Activated CD8-positive, alpha-beta memory T cell treated with anti-CD3 and anti-CD28 coated beads for 36 hours (primary cell): ENCODE results near the gene ISY1. TPM values are rescaled to one million over a fixed set of nuclear protein-coding genes. Genes with fewer than 3 reads are reported as not detected.
"Not testable (repeated sequence)": the region's sequence is repeated elsewhere in the genome, so short reads cannot be mapped to it uniquely, and the experiment has no call there.

Experiments
- CTCF ChIA-PET: fragments of 350-600 bp; sonication (Branson Sonifier 250); formaldehyde crosslinking; loops from one replicate; lab custom pipeline; 2021; ENCODE audit warnings: antibody characterized with exemption; lab: Charles Lee
- POLR2A ChIA-PET: fragments of 350-600 bp; sonication (Branson Sonifier 250); formaldehyde crosslinking; loops from one replicate; lab custom pipeline; 2021; ENCODE audit warnings: antibody characterized with exemption; lab: Charles Lee
- total RNA-seq, 2 experiments: library from RNA; stranded (reverse); gene quantifications; one replicate each; pipeline ENCODE4 v1.2.3, GENCODE V29; 2021

The ISY1 gene
- total RNA-seq = 10 to 100 TPM; 80.1 to 89.7 TPM

- CTCF ChIA-PET = interaction anchor here (0.5 to 2.8 kb wide), 8 partner anchors 16 to 107 kb away, joined by 3 to 11 read pairs (median 3); partner anchors contain the start of gene RAB43
- POLR2A ChIA-PET = interaction anchor here (0.6 to 2.2 kb wide), 6 partner anchors 17 to 155 kb away, joined by 3 to 13 read pairs (median 3); partner anchors contain the start of gene CNBP
Observed at GRCh38 chr3:129160891-129161859, at the start of gene ISY1. TSS of gene ISY1 (minus strand) at chr3:129161063. CDS start at chr3:129160975, 88 bp downstream.

GRCh38 chr3:129207479-129207878 lies 46.6 kb upstream of the ISY1 start:
- POLR2A ChIA-PET = no interaction called here
- CTCF ChIA-PET = no interaction called here

GRCh38 chr3:129205109-129205832 lies 44.4 kb upstream of the ISY1 start:
- ChIA-PET POLR2A (no interaction called here), CTCF (no interaction called here)

- POLR2A ChIA-PET = no interaction called here
- CTCF ChIA-PET = interaction anchor here (0.6 kb wide), 1 partner anchor 224 kb away, joined by 3 read pairs; no protein-coding TSS in a partner anchor
Observed at GRCh38 chr3:129204473-129204872, 43.6 kb upstream of the ISY1 start.

GRCh38 chr3:129199366-129199765 lies 38.5 kb upstream of the ISY1 start:
- ChIA-PET POLR2A (no interaction called here), CTCF (no interaction called here)

GRCh38 chr3:129197321-129197720 lies 36.5 kb upstream of the ISY1 start:
- CTCF ChIA-PET = no interaction called here
- POLR2A ChIA-PET = no interaction called here

GRCh38 chr3:129196601-129197000 lies 35.7 kb upstream of the ISY1 start:
- CTCF ChIA-PET = interaction anchor here (1.0 kb wide), 1 partner anchor 49 kb away, joined by 3 read pairs; no protein-coding TSS in a partner anchor
- POLR2A ChIA-PET = no interaction called here

GRCh38 chr3:129195731-129196256 lies 34.9 kb upstream of the ISY1 start:
- ChIA-PET CTCF (interaction anchor here (1.0 kb wide), 1 partner anchor 50 kb away, joined by 3 read pairs; no protein-coding TSS in a partner anchor), POLR2A (no interaction called here)

- CTCF ChIA-PET, POLR2A ChIA-PET: not testable (repeated sequence)
Observed at GRCh38 chr3:129189793-129190192, 28.9 kb upstream of the ISY1 start.

GRCh38 chr3:129187857-129188256 lies 27.0 kb upstream of the ISY1 start:
- POLR2A ChIA-PET = no interaction called here

GRCh38 chr3:129185783-129186182 lies 24.9 kb upstream of the ISY1 start:
- ChIA-PET CTCF (interaction anchor here (1.2 kb wide), 1 partner anchor 77 kb away, joined by 4 read pairs; no protein-coding TSS in a partner anchor), POLR2A (interaction anchor here (0.6 to 1.3 kb wide), 5 partner anchors 25 to 130 kb away, joined by 3 to 5 read pairs (median 3); partner anchors contain the start of gene COPG1)

More at GRCh38 chr3:129187857-129188256, 27.0 kb upstream of the ISY1 start:
- CTCF ChIA-PET = no interaction called here

GRCh38 chr3:129184784-129185542 lies 24.1 kb upstream of the ISY1 start:
- CTCF ChIA-PET = not testable (repeated sequence)
- POLR2A ChIA-PET = interaction anchor here (1.3 kb wide), 1 partner anchor 65 kb away, joined by 3 read pairs; no protein-coding TSS in a partner anchor

- POLR2A ChIA-PET = interaction anchor here (2.5 to 4.2 kb wide), 3 partner anchors 22 to 65 kb away, joined by 11 to 26 read pairs (median 13); partner anchors contain the start of genes COPG1 and RAB43
- CTCF ChIA-PET = no interaction called here
Observed at GRCh38 chr3:129184396-129184657, 23.5 kb upstream of the ISY1 start.

GRCh38 chr3:129183569-129184395 lies 22.9 kb upstream of the ISY1 start, which contains the start of gene CNBP:
TSS of gene CNBP (minus strand) at chr3:129183896. CDS start at chr3:129171757, 12,139 bp downstream.
- ChIA-PET CTCF (interaction anchor here (1.9 to 2.0 kb wide), 2 partner anchors 62 to 65 kb away, joined by 6 to 9 read pairs; partner anchors contain the start of gene COPG1), POLR2A (interaction anchor here (0.6 to 4.2 kb wide), 8 partner anchors 22 to 167 kb away, joined by 3 to 26 read pairs (median 4); partner anchors contain the start of genes COPG1 and RAB43)

- ChIA-PET CTCF (interaction anchor here (1.0 to 2.0 kb wide), 5 partner anchors 12 to 72 kb away, joined by 3 to 9 read pairs (median 6); partner anchors contain the start of gene COPG1), POLR2A (interaction anchor here (1.2 to 4.2 kb wide), 6 partner anchors 20 to 166 kb away, joined by 3 to 26 read pairs (median 8); partner anchors contain the start of genes COPG1 and RAB43)
Observed at GRCh38 chr3:129182390-129183185, 21.7 kb upstream of the ISY1 start.

GRCh38 chr3:129181819-129182218 lies 21.0 kb upstream of the ISY1 start:
- ChIA-PET CTCF (interaction anchor here (0.7 to 2.0 kb wide), 7 partner anchors 11 to 124 kb away, joined by 3 to 9 read pairs (median 6); partner anchors contain the start of gene COPG1), POLR2A (interaction anchor here (2.5 to 4.2 kb wide), 3 partner anchors 20 to 68 kb away, joined by 11 to 26 read pairs (median 13); partner anchors contain the start of genes COPG1 and RAB43)
